G401.6 (cell line): Measurements from ENCODE around the gene NEUROG2.
"Not testable (repeated sequence)": the region's sequence is repeated elsewhere in the genome, so short reads cannot be mapped to it uniquely, and the experiment has no call there.

Experiments
- FAIRE-seq: peaks from 2 replicates; lab custom pipeline; 2012; peaks lifted over from hg19 to GRCh38; lab: Jason Lieb, UNC

The NEUROG2 gene

GRCh38 chr4:112516066-112516470, at the start of gene NEUROG2:
Gene NEUROG2 (minus strand): TSS chr4:112516180. CDS start chr4:112515475, 705 bp downstream.
- FAIRE-seq: no peak

- FAIRE-seq: no peak
Observed at GRCh38 chr4:112564706-112565270, 48.8 kb upstream of the NEUROG2 start.

- FAIRE-seq: no peak
Observed at GRCh38 chr4:112563431-112564200, 47.6 kb upstream of the NEUROG2 start.

GRCh38 chr4:112562254-112562879, 46.4 kb upstream of the NEUROG2 start:
- no peak for FAIRE-seq

GRCh38 chr4:112560084-112560483, 44.1 kb upstream of the NEUROG2 start:
- no peak for FAIRE-seq

GRCh38 chr4:112559053-112559452, 43.1 kb upstream of the NEUROG2 start:
- FAIRE-seq: no peak

- no peak for FAIRE-seq
Observed at GRCh38 chr4:112557676-112558411, 41.9 kb upstream of the NEUROG2 start.

GRCh38 chr4:112554271-112554670, 38.3 kb upstream of the NEUROG2 start:
- FAIRE-seq: not testable (repeated sequence)

- no peak for FAIRE-seq
Observed at GRCh38 chr4:112552668-112553067, 36.7 kb upstream of the NEUROG2 start.

- no peak for FAIRE-seq
Observed at GRCh38 chr4:112550728-112551127, 34.7 kb upstream of the NEUROG2 start.

GRCh38 chr4:112546476-112546875, 30.5 kb upstream of the NEUROG2 start:
- no peak for FAIRE-seq

GRCh38 chr4:112545346-112545745, 29.4 kb upstream of the NEUROG2 start:
- FAIRE-seq: no peak

GRCh38 chr4:112540695-112541094, 24.7 kb upstream of the NEUROG2 start:
- no peak for FAIRE-seq

GRCh38 chr4:112536123-112536522, 20.1 kb upstream of the NEUROG2 start:
- FAIRE-seq: no peak

- FAIRE-seq: no peak
Observed at GRCh38 chr4:112532267-112532666, 16.3 kb upstream of the NEUROG2 start.

- no peak for FAIRE-seq
Observed at GRCh38 chr4:112531146-112531545, 15.2 kb upstream of the NEUROG2 start.

GRCh38 chr4:112526061-112526460, 10.1 kb upstream of the NEUROG2 start:
- FAIRE-seq: no peak

GRCh38 chr4:112523764-112524505, 8.0 kb upstream of the NEUROG2 start:
- FAIRE-seq: no peak

GRCh38 chr4:112523008-112523721, 7.2 kb upstream of the NEUROG2 start:
- no peak for FAIRE-seq

GRCh38 chr4:112522431-112522830, 6.5 kb upstream of the NEUROG2 start:
- not testable (repeated sequence) for FAIRE-seq
